ENCODE measurements around the gene CD36. TPM values are rescaled to one million over a fixed set of nuclear protein-coding genes. Genes with fewer than 3 reads are reported as not detected.

The CD36 gene
- total and polyA plus RNA-seq, 2 of the 8 experiments (the other 6 are each of a cell fraction or from before 2014, with no cell fraction given): 0.33 to 0.60 TPM

DNA sequence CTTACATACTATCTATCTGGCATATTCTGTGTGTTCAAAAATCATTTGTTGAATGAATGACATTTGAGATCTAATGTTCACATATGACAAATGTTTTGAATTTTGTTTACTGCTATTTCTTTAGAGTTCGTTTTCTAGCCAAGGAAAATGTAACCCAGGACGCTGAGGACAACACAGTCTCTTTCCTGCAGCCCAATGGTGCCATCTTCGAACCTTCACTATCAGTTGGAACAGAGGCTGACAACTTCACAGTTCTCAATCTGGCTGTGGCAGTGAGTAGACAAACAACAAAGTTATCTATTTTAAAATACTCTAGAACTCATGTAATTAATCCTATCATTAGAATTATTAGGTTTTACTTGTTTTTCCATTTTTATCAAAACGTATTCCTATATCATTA is 22.5 kb downstream of the CD36 start:
- H2AFZ ChIP-seq (ENCODE audit: low read length): no peak overlapping the region
- 84% methylated on average over 4 of the region's 4 CpGs; no CpG with 5 or more reads in 1 of the 2 experiments for WGBS, 2 experiments (ENCODE audit: extremely low coverage in 1 of 2, insufficient coverage in 1 of 2, insufficient read length in 1 of 2, insufficient replicate concordance in 2 of 2, low coverage in 1 of 2, low lambda C conversion rate in 2 of 2, missing lambda C conversion rate in 1 of 2)
- no peak overlapping the region for H3K9ac ChIP-seq (replicated peaks in 1 of 4; ENCODE audit: extremely low read depth in 1 of 4, low read depth in 3 of 4, low read length in 3 of 4)
- no peak overlapping the region for H2BK120ac ChIP-seq (replicated peaks; ENCODE audit: low read depth, low read length)
- DNase-seq (ENCODE audit: low read depth in 1 of 2, low spot score in 2 of 2): no peak
- H2BK15ac ChIP-seq (ENCODE audit: low read length): no peak overlapping the region
- H4K8ac ChIP-seq (ENCODE audit: extremely low read depth, insufficient read depth, low read length): no peak overlapping the region
- no peak overlapping the region for H3K4me2 ChIP-seq (ENCODE audit: insufficient read depth in 1 of 2, low read depth in 2 of 2, low read length in 2 of 2)
- H3K27ac ChIP-seq (ENCODE audit: low read depth, low read length): no peak overlapping the region
- H2BK5ac ChIP-seq (ENCODE audit: low read depth, low read length): no peak overlapping the region
- no peak overlapping the region for H3K4ac ChIP-seq (replicated peaks; ENCODE audit: insufficient read length, low read depth, low read length)
- no peak overlapping the region for H2BK12ac ChIP-seq (ENCODE audit: low read depth, low read length)
- no peaks in the 10 kb centered on the region; the same call in 1 of the 2 replicates for H3K23me2 ChIP-seq (ENCODE audit: low read depth, low read length)
- no peak overlapping the region for H3K56ac ChIP-seq (replicated peaks; ENCODE audit: insufficient read length, low read depth, low read length)
- no peaks in the 10 kb centered on the region for H3K79me1 ChIP-seq (ENCODE audit: low read depth, low read length)
- H3K36me3 ChIP-seq (ENCODE audit: control insufficient read depth in 2 of 4, insufficient read depth in 4 of 4, low read length in 3 of 4): no peaks in the 10 kb centered on the region
- H2AK5ac ChIP-seq (ENCODE audit: low read depth, low read length): no peak overlapping the region
- H3K9me3 ChIP-seq (ENCODE audit: insufficient read depth in 2 of 2, low read depth in 1 of 2, low read length in 1 of 2): no peaks in the 10 kb centered on the region
- H3K18ac ChIP-seq (ENCODE audit: extremely low read depth, low read length): no peak overlapping the region
- no peak overlapping the region for H4K5ac ChIP-seq (ENCODE audit: insufficient read length, low read depth, low read length)
- no peaks in the 10 kb centered on the region for H3K79me2 ChIP-seq (ENCODE audit: control insufficient read depth in 1 of 2, insufficient read depth in 2 of 2, low read length in 2 of 2)
- no peaks in the 10 kb centered on the region for H3K4me1 ChIP-seq (replicated peaks in 1 of 4; ENCODE audit: control insufficient read depth in 3 of 4, insufficient read depth in 4 of 4, low read length in 3 of 4)
- FAIRE-seq: no peak
- no peak overlapping the region for H3K23ac ChIP-seq (ENCODE audit: insufficient read length)
- POLR2A ChIA-PET (ENCODE audit: partially characterized antibody): no interaction called here
- no peak overlapping the region for H2BK20ac ChIP-seq (ENCODE audit: low read length)
- no peaks in the 10 kb centered on the region for H4K20me1 ChIP-seq (replicated peaks in 1 of 2; ENCODE audit: control insufficient read depth in 1 of 2, insufficient read depth in 2 of 2, low read length in 2 of 2)
- no peak overlapping the region for H3K4me3 ChIP-seq (ENCODE audit: extremely low read depth in 1 of 4, insufficient read depth in 2 of 4, low read depth in 3 of 4, low read length in 4 of 4)
- H3K27me3 ChIP-seq (replicated peaks in 1 of 4; ENCODE audit: control insufficient read depth in 3 of 4, extremely low read depth in 1 of 4, insufficient read depth in 3 of 4, low read length in 3 of 4): no peaks in the 10 kb centered on the region
- CTCF ChIA-PET (ENCODE audit: partially characterized antibody): interaction anchor here (0.9 to 3.3 kb wide), 4 partner anchors 10 to 233 kb away, joined by 3 to 21 read pairs (median 7); no protein-coding TSS in a partner anchor
- H4K91ac ChIP-seq (replicated peaks; ENCODE audit: insufficient read length, low read length): no peak overlapping the region
- H3K14ac ChIP-seq (ENCODE audit: insufficient read length): no peak overlapping the region
- TF ChIP-seq CHD1 (IDR thresholded peaks at IDR 0.05; ENCODE audit: low read depth, low read length) (no peak), RNF2 (IDR thresholded peaks at IDR 0.05; ENCODE audit: borderline replicate concordance, low read depth, low read length, missing control alignments, poor library complexity, severe bottlenecking) (no peak), SUZ12 (IDR thresholded peaks at IDR 0.05; ENCODE audit: low read length) (no peak), RXRA (IDR thresholded peaks at IDR 0.05; ENCODE audit: insufficient read depth, low read depth, low read length) (no peak), KDM1A (IDR thresholded peaks at IDR 0.05; ENCODE audit: borderline replicate concordance, low read length) (no peak), TEAD4 (IDR thresholded peaks at IDR 0.05; ENCODE audit: low read depth, low read length) (no peak), GTF2F1 (IDR thresholded peaks at IDR 0.05; ENCODE audit: borderline replicate concordance, low read depth, low read length) (no peak), SRF (IDR thresholded peaks at IDR 0.05; ENCODE audit: low read depth, low read length) (no peak), RBBP5 (IDR thresholded peaks at IDR 0.05; ENCODE audit: borderline replicate concordance, low read depth, low read length) (no peak)
- TF ChIP-seq, protein P1, sequence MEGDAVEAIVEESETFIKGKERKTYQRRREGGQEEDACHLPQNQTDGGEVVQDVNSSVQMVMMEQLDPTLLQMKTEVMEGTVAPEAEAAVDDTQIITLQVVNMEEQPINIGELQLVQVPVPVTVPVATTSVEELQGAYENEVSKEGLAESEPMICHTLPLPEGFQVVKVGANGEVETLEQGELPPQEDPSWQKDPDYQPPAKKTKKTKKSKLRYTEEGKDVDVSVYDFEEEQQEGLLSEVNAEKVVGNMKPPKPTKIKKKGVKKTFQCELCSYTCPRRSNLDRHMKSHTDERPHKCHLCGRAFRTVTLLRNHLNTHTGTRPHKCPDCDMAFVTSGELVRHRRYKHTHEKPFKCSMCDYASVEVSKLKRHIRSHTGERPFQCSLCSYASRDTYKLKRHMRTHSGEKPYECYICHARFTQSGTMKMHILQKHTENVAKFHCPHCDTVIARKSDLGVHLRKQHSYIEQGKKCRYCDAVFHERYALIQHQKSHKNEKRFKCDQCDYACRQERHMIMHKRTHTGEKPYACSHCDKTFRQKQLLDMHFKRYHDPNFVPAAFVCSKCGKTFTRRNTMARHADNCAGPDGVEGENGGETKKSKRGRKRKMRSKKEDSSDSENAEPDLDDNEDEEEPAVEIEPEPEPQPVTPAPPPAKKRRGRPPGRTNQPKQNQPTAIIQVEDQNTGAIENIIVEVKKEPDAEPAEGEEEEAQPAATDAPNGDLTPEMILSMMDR (IDR thresholded peaks at IDR 0.05; ENCODE audit: control extremely low read depth in 1 of 3, insufficient read depth in 1 of 3, low read depth in 1 of 3, low read length in 3 of 3): no peak
- TF ChIP-seq, protein P2, sequence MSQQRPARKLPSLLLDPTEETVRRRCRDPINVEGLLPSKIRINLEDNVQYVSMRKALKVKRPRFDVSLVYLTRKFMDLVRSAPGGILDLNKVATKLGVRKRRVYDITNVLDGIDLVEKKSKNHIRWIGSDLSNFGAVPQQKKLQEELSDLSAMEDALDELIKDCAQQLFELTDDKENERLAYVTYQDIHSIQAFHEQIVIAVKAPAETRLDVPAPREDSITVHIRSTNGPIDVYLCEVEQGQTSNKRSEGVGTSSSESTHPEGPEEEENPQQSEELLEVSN (IDR thresholded peaks at IDR 0.05): no peak

Measured in H1 (cell line).